Hepatocyte (in vitro differentiated cells): Measurements from ENCODE around the gene DCAF5. TPM values are rescaled to one million over a fixed set of nuclear protein-coding genes. Genes with fewer than 3 reads are reported as not detected.

ENCODE experiments used
- DNase-seq: peaks from one replicate; pipeline ENCODE4 v3.0.0-alpha.2; 2016; ENCODE audit warnings: low spot score
- H2AFZ ChIP-seq: fragments of 200-600 bp; sonication (generic); 2 replicates; pipeline ENCODE4 v1.6.0; 2016; ENCODE audit warnings: antibody characterized with exemption, mild to moderate bottlenecking
- H3K27ac ChIP-seq: fragments of 200-600 bp; sonication (generic); 2 replicates; pipeline ENCODE4 v1.5.1; 2016; ENCODE audit warnings: mild to moderate bottlenecking
- H3K27me3 ChIP-seq: fragments of 200-600 bp; sonication (generic); 2 replicates; pipeline ENCODE4 v1.6.1; 2016
- H3K36me3 ChIP-seq: fragments of 200-600 bp; sonication (generic); replicated peaks from 2 replicates; pipeline ENCODE4 v1.5.1; 2016; ENCODE audit warnings: low read depth; ENCODE audit not compliant: insufficient read depth
- H3K4me1 ChIP-seq: fragments of 200-600 bp; sonication (generic); 2 replicates; pipeline ENCODE4 v1.5.1; 2016; ENCODE audit warnings: mild to moderate bottlenecking, moderate library complexity; ENCODE audit not compliant: insufficient read depth
- H3K4me2 ChIP-seq: fragments of 200-600 bp; sonication (generic); 2 replicates; pipeline ENCODE4 v1.6.0; 2016
- H3K4me3 ChIP-seq: fragments of 200-600 bp; sonication (generic); 2 replicates; pipeline ENCODE4 v1.5.1; 2016; ENCODE audit warnings: mild to moderate bottlenecking
- H3K79me2 ChIP-seq: fragments of 200-600 bp; sonication (generic); 2 replicates; pipeline ENCODE4 v1.6.0; 2017; ENCODE audit warnings: mild to moderate bottlenecking
- H3K9me2 ChIP-seq: fragments of 200-600 bp; sonication (generic); replicated peaks from 2 replicates; pipeline ENCODE4 v1.6.0; 2017; ENCODE audit warnings: mild to moderate bottlenecking; ENCODE audit not compliant: insufficient read depth
- H3K9me3 ChIP-seq: fragments of 200-600 bp; sonication (generic); 2 replicates; pipeline ENCODE4 v1.5.1; 2016; ENCODE audit warnings: low read depth, mild to moderate bottlenecking
- H4K20me1 ChIP-seq: fragments of 200-600 bp; sonication (generic); 2 replicates; pipeline ENCODE4 v1.6.0; 2016; ENCODE audit warnings: mild to moderate bottlenecking; ENCODE audit not compliant: insufficient read depth, poor library complexity, severe bottlenecking
- CTCF ChIP-seq: fragments of 200-600 bp; sonication (generic); IDR thresholded peaks from 2 replicates; pipeline ENCODE4 v1.5.1; 2016; ENCODE audit warnings: antibody characterized with exemption, mild to moderate bottlenecking; ENCODE audit not compliant: poor library complexity
- EZH2 ChIP-seq: fragments of 200-600 bp; sonication (generic); IDR thresholded peaks from 2 replicates; pipeline ENCODE4 v1.6.1; 2016; ENCODE audit warnings: antibody characterized with exemption, mild to moderate bottlenecking, borderline replicate concordance
- EZH2phosphoT487 ChIP-seq: fragments of 200-600 bp; sonication (generic); IDR thresholded peaks from one replicate; pipeline ENCODE4 v1.6.1; 2018; ENCODE audit warnings: antibody characterized with exemption, mild to moderate bottlenecking, low read depth, moderate library complexity; ENCODE audit not compliant: unreplicated experiment, severe bottlenecking
- WGBS: methylation state at CpG from one replicate; pipeline ENCODE4 v1.1.6; 2016; ENCODE audit warnings: low lambda C conversion rate; ENCODE audit errors: missing lambda C conversion rate; 5-methylcytosine and 5-hydroxymethylcytosine counted together
- polyA plus RNA-seq: library from polyadenylated mRNA; unstranded; fragments of >200 nt; fragmentation: Nextera tagmentation; extraction: Ambion mirVana; gene quantifications from 2 replicates; pipeline ENCODE4 v1.2.1, GENCODE V29; 2016
- total RNA-seq: library from RNA; depleted of rRNA; stranded (reverse); fragments of >200 nt; gene quantifications from 2 replicates; pipeline ENCODE4 v1.2.3, GENCODE V29; 2014

DCAF5 gene
- total and polyA plus RNA-seq, 2 experiments from 2014 or later = 34.4 to 47.6 TPM

GRCh38 chr14:69049675-69050074, 103.2 kb downstream of the DCAF5 start:
- no peaks in the 10 kb centered on the region for H3K9me3 ChIP-seq
- WGBS = 28% methylated on average over 2 of the region's 2 CpGs
- peak overlapping the region; percentile 62 for H3K27ac ChIP-seq
- H3K4me2 ChIP-seq = peak overlapping the region; percentile 21
- peak; percentile 57 for DNase-seq
- H3K4me1 ChIP-seq = peaks cover 48% of the 10 kb centered on the region
- no peaks in the 10 kb centered on the region for H4K20me1 ChIP-seq
- H3K9me2 ChIP-seq = no peaks in the 10 kb centered on the region
- no peak overlapping the region for H3K4me3 ChIP-seq
- no peaks in the 10 kb centered on the region for H3K27me3 ChIP-seq
- no peaks in the 10 kb centered on the region for H3K36me3 ChIP-seq
- H3K79me2 ChIP-seq = peaks cover 9% of the 10 kb centered on the region
- no peak overlapping the region for H2AFZ ChIP-seq
- TF ChIP-seq EZH2 = no peak
- TF ChIP-seq CTCF = no peak
- TF ChIP-seq EZH2phosphoT487 = no peak

GRCh38 chr14:69048456-69048855, 104.5 kb downstream of the DCAF5 start:
- no peaks in the 10 kb centered on the region for H4K20me1 ChIP-seq
- H3K27me3 ChIP-seq = no peaks in the 10 kb centered on the region
- no peaks in the 10 kb centered on the region for H3K36me3 ChIP-seq
- TF ChIP-seq EZH2phosphoT487 = no peak
- TF ChIP-seq CTCF = no peak
- no peak for TF ChIP-seq EZH2
- H3K4me2 ChIP-seq = no peak overlapping the region
- no peak overlapping the region for H3K4me3 ChIP-seq
- 89% methylated on average over 3 of the region's 3 CpGs for WGBS
- no peak overlapping the region for H3K27ac ChIP-seq
- H2AFZ ChIP-seq = no peak overlapping the region
- no peaks in the 10 kb centered on the region for H3K9me2 ChIP-seq
- H3K4me1 ChIP-seq = peaks cover 60% of the 10 kb centered on the region
- peak; percentile 48 for DNase-seq
- H3K9me3 ChIP-seq = no peaks in the 10 kb centered on the region
- H3K79me2 ChIP-seq = peaks cover 7% of the 10 kb centered on the region

GRCh38 chr14:69047255-69047654, 105.7 kb downstream of the DCAF5 start:
- no peaks in the 10 kb centered on the region for H3K79me2 ChIP-seq
- H3K9me3 ChIP-seq = no peaks in the 10 kb centered on the region
- H4K20me1 ChIP-seq = no peaks in the 10 kb centered on the region
- no peak overlapping the region for H3K4me3 ChIP-seq
- no peak overlapping the region for H3K4me2 ChIP-seq
- TF ChIP-seq CTCF (no peak), EZH2 (no peak), EZH2phosphoT487 (no peak)
- H3K4me1 ChIP-seq = peaks cover 63% of the 10 kb centered on the region
- no peaks in the 10 kb centered on the region for H3K9me2 ChIP-seq
- no peak overlapping the region for H3K27ac ChIP-seq
- 93% methylated on average over 1 of the region's 1 CpG for WGBS
- no peaks in the 10 kb centered on the region for H3K36me3 ChIP-seq
- H3K27me3 ChIP-seq = no peaks in the 10 kb centered on the region
- DNase-seq = no peak
- no peak overlapping the region for H2AFZ ChIP-seq

- H2AFZ ChIP-seq = no peak overlapping the region
- WGBS = 67% methylated on average over 7 of the region's 7 CpGs
- no peaks in the 10 kb centered on the region for H3K36me3 ChIP-seq
- no peak overlapping the region for H3K4me2 ChIP-seq
- peak; percentile 45 for DNase-seq
- H3K4me1 ChIP-seq = peaks cover 55% of the 10 kb centered on the region
- H3K9me3 ChIP-seq = no peaks in the 10 kb centered on the region
- H3K27ac ChIP-seq = peak overlapping the region; percentile 65
- no peaks in the 10 kb centered on the region for H3K79me2 ChIP-seq
- H3K4me3 ChIP-seq = no peak overlapping the region
- no peaks in the 10 kb centered on the region for H4K20me1 ChIP-seq
- H3K9me2 ChIP-seq = no peaks in the 10 kb centered on the region
- H3K27me3 ChIP-seq = no peaks in the 10 kb centered on the region
- TF ChIP-seq EZH2phosphoT487 (no peak), CTCF (no peak), EZH2 (no peak)
These were observed 106.5 kb downstream of the DCAF5 start for GRCh38 chr14:69046476-69046860.
